Endodermal cell (in vitro differentiated cells): ENCODE data around the gene CPM. TPM values are rescaled to one million over a fixed set of nuclear protein-coding genes. Genes with fewer than 3 reads are reported as not detected.

Experiments used
- DNase-seq: peaks from one replicate; pipeline ENCODE4 v3.0.0-alpha.2; 2017
- H3K27ac ChIP-seq: 2 replicates; pipeline ENCODE4 v1.5.1; 2013; ENCODE audit warnings: mild to moderate bottlenecking, low read depth, low read length, moderate library complexity
- H3K27me3 ChIP-seq: 2 replicates; pipeline ENCODE4 v1.6.1; 2013; ENCODE audit warnings: mild to moderate bottlenecking, low read length, moderate library complexity; ENCODE audit not compliant: insufficient read depth, control insufficient read depth, poor library complexity, severe bottlenecking
- H3K36me3 ChIP-seq: 2 replicates; pipeline ENCODE4 v1.7.0; 2013; ENCODE audit warnings: mild to moderate bottlenecking, low read length, moderate library complexity; ENCODE audit not compliant: control insufficient read depth, insufficient read depth
- H3K4me1 ChIP-seq: one replicate; pipeline ENCODE4 v1.7.0; 2013; ENCODE audit warnings: low read length; ENCODE audit not compliant: control insufficient read depth, insufficient read depth
- H3K4me3 ChIP-seq: 2 replicates; pipeline ENCODE4 v1.5.1; 2013; ENCODE audit warnings: mild to moderate bottlenecking, low read length, moderate library complexity
- H3K9ac ChIP-seq: 2 replicates; pipeline ENCODE4 v1.6.1; 2013; ENCODE audit warnings: mild to moderate bottlenecking, low read length, moderate library complexity; ENCODE audit not compliant: poor library complexity, severe bottlenecking; ENCODE audit errors: extremely low read depth
- H3K9me3 ChIP-seq: 2 replicates; pipeline ENCODE4 v1.6.1; 2013; ENCODE audit warnings: mild to moderate bottlenecking, low read length, moderate library complexity; ENCODE audit not compliant: control insufficient read depth
- H3K27ac Mint-ChIP-seq: 2 replicates; pipeline ENCODE4 v1.8.0; 2020; ENCODE audit warnings: mixed read lengths
- H3K27me3 Mint-ChIP-seq: 2 replicates; pipeline ENCODE4 v1.8.0; 2021; ENCODE audit warnings: mild to moderate bottlenecking, mixed read lengths; ENCODE audit not compliant: insufficient read depth
- H3K36me3 Mint-ChIP-seq: 2 replicates; pipeline ENCODE4 v1.8.0; 2020; ENCODE audit warnings: low read depth, mixed read lengths
- H3K4me1 Mint-ChIP-seq: 2 replicates; pipeline ENCODE4 v1.8.0; 2020; ENCODE audit warnings: mixed read lengths
- H3K4me3 Mint-ChIP-seq: 2 replicates; pipeline ENCODE4 v1.8.0; 2020; ENCODE audit warnings: mild to moderate bottlenecking, moderate library complexity, mixed read lengths
- H3K9me3 Mint-ChIP-seq: 2 replicates; pipeline ENCODE4 v1.8.0; 2020; ENCODE audit warnings: mild to moderate bottlenecking, mixed read lengths
- WGBS, 2 experiments: methylation state at CpG; one replicate each; pipeline versions ENCODE4 v1.1.5 to v1.1.7; 2013; ENCODE audit warnings: missing lambda C conversion rate in 2 of 2, mixed read lengths in 1 of 2; ENCODE audit not compliant: insufficient coverage in 1 of 2, insufficient read length in 1 of 2; 5-methylcytosine and 5-hydroxymethylcytosine counted together
- total RNA-seq, 2 donors: library from RNA; stranded (reverse); fragmentation: NEBNext Ultra II Directional in 1 of 2; extraction: Animal tissue kit (Norgen Biotek cat#: 25700) in 1 of 2; gene quantifications; 2 replicates in 1 of 2; 3 replicates in 1 of 2; pipeline ENCODE4 v1.2.1, GENCODE V29; 2021
- TF ChIP-seq, protein P1 (sequence below): fragments of 200-600 bp; sonication (generic); conservative IDR thresholded peaks from 2 replicates; pipeline ENCODE4 v1.5.0; 2021; ENCODE audit warnings: antibody characterized with exemption, mild to moderate bottlenecking

The CPM gene
- total RNA-seq, 2 donors from 2014 or later, result 0.80 to 0.86 TPM

DNA sequence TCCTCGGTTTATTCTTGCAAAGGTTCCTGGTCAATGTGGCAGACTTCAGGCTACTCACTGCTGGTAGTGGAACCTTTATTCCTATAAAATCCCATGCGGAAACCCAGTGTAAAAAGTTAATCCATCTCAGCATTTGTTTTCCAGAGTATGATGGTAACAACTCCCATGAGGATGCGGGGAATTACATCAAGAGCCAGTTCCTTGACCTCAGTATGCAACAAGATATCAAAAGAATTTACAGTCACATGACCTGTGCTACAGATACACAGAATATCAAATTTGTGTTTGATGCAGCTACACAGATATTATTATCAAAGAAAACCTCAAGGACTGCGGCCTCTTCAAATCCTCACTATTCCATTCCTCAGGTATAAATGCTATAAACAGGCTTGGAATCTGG, 19.3 kb downstream of the CPM start:
- Histone ChIP-seq H3K9ac (no peak overlapping the region), H3K4me3 (no peak overlapping the region), H3K27ac (no peak overlapping the region), H3K27me3 (no peaks in the 10 kb centered on the region), H3K9me3 (no peaks in the 10 kb centered on the region), H3K4me1 (no peaks in the 10 kb centered on the region), H3K36me3 (no peaks in the 10 kb centered on the region)
- TF ChIP-seq, protein P1, sequence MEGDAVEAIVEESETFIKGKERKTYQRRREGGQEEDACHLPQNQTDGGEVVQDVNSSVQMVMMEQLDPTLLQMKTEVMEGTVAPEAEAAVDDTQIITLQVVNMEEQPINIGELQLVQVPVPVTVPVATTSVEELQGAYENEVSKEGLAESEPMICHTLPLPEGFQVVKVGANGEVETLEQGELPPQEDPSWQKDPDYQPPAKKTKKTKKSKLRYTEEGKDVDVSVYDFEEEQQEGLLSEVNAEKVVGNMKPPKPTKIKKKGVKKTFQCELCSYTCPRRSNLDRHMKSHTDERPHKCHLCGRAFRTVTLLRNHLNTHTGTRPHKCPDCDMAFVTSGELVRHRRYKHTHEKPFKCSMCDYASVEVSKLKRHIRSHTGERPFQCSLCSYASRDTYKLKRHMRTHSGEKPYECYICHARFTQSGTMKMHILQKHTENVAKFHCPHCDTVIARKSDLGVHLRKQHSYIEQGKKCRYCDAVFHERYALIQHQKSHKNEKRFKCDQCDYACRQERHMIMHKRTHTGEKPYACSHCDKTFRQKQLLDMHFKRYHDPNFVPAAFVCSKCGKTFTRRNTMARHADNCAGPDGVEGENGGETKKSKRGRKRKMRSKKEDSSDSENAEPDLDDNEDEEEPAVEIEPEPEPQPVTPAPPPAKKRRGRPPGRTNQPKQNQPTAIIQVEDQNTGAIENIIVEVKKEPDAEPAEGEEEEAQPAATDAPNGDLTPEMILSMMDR, result no peak
- no peak overlapping the region for H3K27ac Mint-ChIP-seq
- H3K9me3 Mint-ChIP-seq, result no peaks in the 10 kb centered on the region
- no peaks in the 10 kb centered on the region for H3K27me3 Mint-ChIP-seq
- WGBS, 2 experiments, result 84 to 91% methylated on average over 3 to 4 of the region's 4 CpGs
- DNase-seq, result no peak
- peaks cover 2% of the 10 kb centered on the region for H3K4me1 Mint-ChIP-seq
- H3K36me3 Mint-ChIP-seq, result no peaks in the 10 kb centered on the region
- H3K4me3 Mint-ChIP-seq, result no peak overlapping the region

DNA sequence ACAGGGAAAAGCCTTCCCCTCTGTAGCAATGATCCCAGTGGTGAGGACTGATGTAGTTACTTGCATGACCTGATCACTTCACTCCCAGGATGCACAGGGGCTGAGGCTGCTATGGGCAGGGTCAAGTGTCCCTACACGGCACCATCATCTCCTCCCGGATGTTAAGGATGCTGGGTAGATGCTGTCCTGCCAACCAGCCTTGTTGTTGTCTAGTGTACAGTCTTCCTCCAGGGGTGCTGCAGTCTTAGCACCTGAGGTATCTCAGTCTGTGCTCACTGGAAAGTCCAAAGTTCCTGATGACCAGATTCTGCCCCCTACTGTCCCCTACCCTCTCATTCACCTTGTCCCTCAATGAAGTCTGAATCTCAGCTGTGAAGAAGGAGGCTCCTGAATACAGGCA, 20.1 kb downstream of the CPM start:
- Histone ChIP-seq H3K36me3 (no peaks in the 10 kb centered on the region), H3K9me3 (no peaks in the 10 kb centered on the region), H3K27me3 (no peaks in the 10 kb centered on the region), H3K27ac (no peak overlapping the region), H3K4me3 (no peak overlapping the region), H3K4me1 (no peaks in the 10 kb centered on the region), H3K9ac (no peak overlapping the region)
- H3K36me3 Mint-ChIP-seq, result no peaks in the 10 kb centered on the region
- H3K4me3 Mint-ChIP-seq, result no peak overlapping the region
- TF ChIP-seq, protein P1, result peak; percentile 34
- WGBS, 2 experiments, result 88 to 90% methylated on average over 2 of the region's 2 CpGs
- no peak overlapping the region for H3K27ac Mint-ChIP-seq
- peaks cover 2% of the 10 kb centered on the region for H3K4me1 Mint-ChIP-seq
- H3K9me3 Mint-ChIP-seq, result no peaks in the 10 kb centered on the region
- H3K27me3 Mint-ChIP-seq, result no peaks in the 10 kb centered on the region
- DNase-seq, result peak; percentile 55

DNA sequence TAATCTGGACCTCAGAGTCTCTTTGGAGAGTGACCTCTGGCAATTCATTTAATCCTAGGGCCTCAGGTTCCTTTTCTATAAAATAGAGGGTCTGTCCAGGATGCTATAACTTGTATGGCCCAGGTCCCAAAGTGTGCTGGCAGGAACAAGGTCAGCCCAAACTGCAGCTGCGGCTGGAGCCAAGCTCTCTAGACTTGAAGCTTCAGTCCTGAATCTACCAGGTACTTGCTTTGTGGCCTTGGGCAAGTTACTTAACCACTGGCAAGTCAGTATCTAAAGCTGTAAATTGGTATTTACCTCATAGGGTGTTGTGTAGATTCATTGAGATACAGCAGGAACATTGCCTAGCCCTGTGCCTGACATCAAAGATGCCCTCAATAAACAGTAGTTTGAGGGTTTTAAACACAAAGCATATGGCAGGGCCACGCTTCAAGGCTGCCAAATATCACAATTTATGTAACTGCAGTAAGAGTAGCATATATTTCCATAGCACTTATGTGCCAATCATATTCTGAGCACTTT, 21.7 kb downstream of the CPM start:
- peaks cover 2% of the 10 kb centered on the region for H3K27me3 Mint-ChIP-seq
- H3K9me3 Mint-ChIP-seq, result no peaks in the 10 kb centered on the region
- H3K36me3 Mint-ChIP-seq, result no peaks in the 10 kb centered on the region
- H3K4me3 Mint-ChIP-seq, result no peak overlapping the region
- H3K27ac ChIP-seq, result no peak overlapping the region
- TF ChIP-seq, protein P1, result no peak
- peaks cover 2% of the 10 kb centered on the region for H3K4me1 Mint-ChIP-seq
- no peaks in the 10 kb centered on the region for H3K4me1 ChIP-seq
- no peak for DNase-seq
- no peak overlapping the region for H3K4me3 ChIP-seq
- H3K36me3 ChIP-seq, result no peaks in the 10 kb centered on the region
- 98% methylated on average over 2 of the region's 2 CpGs; no CpG with 5 or more reads in 1 of the 2 experiments for WGBS, 2 experiments
- H3K9me3 ChIP-seq, result no peaks in the 10 kb centered on the region
- H3K27me3 ChIP-seq, result no peaks in the 10 kb centered on the region
- no peak overlapping the region for H3K27ac Mint-ChIP-seq
- no peak overlapping the region for H3K9ac ChIP-seq
